Measurements from ENCODE around the gene ZNF579. TPM values are rescaled to one million over a fixed set of nuclear protein-coding genes. Genes with fewer than 3 reads are reported as not detected.

ZNF579 gene
- total and polyA plus RNA-seq, 2 donors (not counting 3 experiments of a cell fraction or from before 2014, with no cell fraction given) = 11.6 to 15.7 TPM

GRCh38 chr19:55554741-55555152, 25.9 kb downstream of the ZNF579 start:
- no peaks in the 10 kb centered on the region for H3K79me2 ChIP-seq (ENCODE audit: control insufficient read depth, insufficient read depth, low read length)
- DNase-seq (ENCODE audit: low read depth, low spot score) (no peak), FAIRE-seq (no peak)
- no peak overlapping the region for H2AFZ ChIP-seq (ENCODE audit: low read depth, low read length)
- H4K20me1 ChIP-seq (replicated peaks; ENCODE audit: control insufficient read depth, extremely low read depth, insufficient read depth, low read length) = no peaks in the 10 kb centered on the region
- BruUV-seq (replicated peaks) = no TSS peak
- no peaks in the 10 kb centered on the region for H3K36me3 ChIP-seq (ENCODE audit: control insufficient read depth in 2 of 2, extremely low read depth in 1 of 2, insufficient read depth in 2 of 2, low read length in 2 of 2)
- peaks cover 7% of the 10 kb centered on the region for H3K4me1 ChIP-seq (ENCODE audit: control insufficient read depth, extremely low read depth, insufficient read depth, low read length)
- no peak overlapping the region for H3K4me3 ChIP-seq (replicated peaks in 1 of 3; ENCODE audit: insufficient read depth in 1 of 3, low read depth in 1 of 3, low read length in 3 of 3)
- dilution Hi-C loops (cut with MboI; ENCODE audit: extremely low pct_ligation_motif_present, low sequenced_read_pairs) = no loop called here
- no peak overlapping the region for H3K9ac ChIP-seq (replicated peaks; ENCODE audit: extremely low read depth, insufficient read depth, low read length)
- ChIA-PET CTCF (interaction anchor here (0.6 kb wide), 1 partner anchor 279 kb away, joined by 4 read pairs; no protein-coding TSS in a partner anchor), POLR2A (no interaction called here)
- no peak overlapping the region for H3K4me2 ChIP-seq (ENCODE audit: insufficient read depth, low read length)
- intact Hi-C loops (cut with micrococcal nuclease) = no loop called here
- peaks cover 0 to 3% of the 10 kb centered on the region in 2 experiments for H3K27me3 ChIP-seq (ENCODE audit: control insufficient read depth in 2 of 2, insufficient read depth in 2 of 2, low read length in 2 of 2)
- no peaks in the 10 kb centered on the region for H3K9me1 ChIP-seq (replicated peaks; ENCODE audit: control insufficient read depth, extremely low read depth, insufficient read depth, low read length)
- no peak overlapping the region for H3K27ac ChIP-seq (ENCODE audit: insufficient read depth, low read depth, low read length)
- TF ChIP-seq MYC (IDR thresholded peaks at IDR 0.05; ENCODE audit: low read depth, low read length) = no peak
- TF ChIP-seq JUN (IDR thresholded peaks at IDR 0.05; ENCODE audit: borderline replicate concordance, insufficient read depth, insufficient read length, low read depth) = no peak
- TF ChIP-seq EZH2 (IDR thresholded peaks at IDR 0.05; ENCODE audit: borderline replicate concordance, low read depth, low read length, severe bottlenecking) = no peak
- no peak for TF ChIP-seq FOS (IDR thresholded peaks at IDR 0.05; ENCODE audit: borderline replicate concordance, insufficient read depth, low read length)
- H3K9me3 ChIP-seq (replicated peaks; ENCODE audit: control insufficient read depth, insufficient read depth, low read length) = no peaks in the 10 kb centered on the region

DNA sequence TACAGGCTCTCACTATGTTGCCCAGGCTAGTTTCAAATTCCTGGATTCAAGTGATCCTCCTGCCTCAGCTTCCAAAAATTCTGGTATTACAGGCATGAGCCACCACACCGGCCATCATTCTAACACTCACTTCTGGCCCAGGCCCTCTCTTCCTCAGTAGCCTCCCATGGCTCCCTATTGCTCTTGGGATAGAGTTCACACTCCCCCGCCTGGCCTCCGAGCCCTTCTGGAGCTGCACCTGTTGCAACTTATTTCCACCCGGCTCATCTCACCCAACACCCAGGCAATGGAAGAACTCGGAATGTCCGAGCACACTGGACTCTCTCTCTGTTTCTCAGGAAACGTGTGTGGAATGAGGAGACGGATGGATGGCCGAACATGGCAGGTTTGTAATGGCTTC, 26.3 kb downstream of the ZNF579 start:
- peaks cover 0 to 3% of the 10 kb centered on the region in 2 experiments for H3K27me3 ChIP-seq (ENCODE audit: control insufficient read depth in 2 of 2, insufficient read depth in 2 of 2, low read length in 2 of 2)
- H3K36me3 ChIP-seq (ENCODE audit: control insufficient read depth in 2 of 2, extremely low read depth in 1 of 2, insufficient read depth in 2 of 2, low read length in 2 of 2) = no peaks in the 10 kb centered on the region
- no peak overlapping the region for H3K4me2 ChIP-seq (ENCODE audit: insufficient read depth, low read length)
- TF ChIP-seq GATA2 (IDR thresholded peaks at IDR 0.05; ENCODE audit: insufficient read depth, insufficient read length, low read depth, low read length) = no peak
- TF ChIP-seq CTCF (IDR thresholded peaks at IDR 0.05; ENCODE audit: extremely low read depth in 1 of 2, insufficient read depth in 1 of 2, low read depth in 1 of 2, low read length in 2 of 2) = no peak
- no peak for TF ChIP-seq EZH2 (IDR thresholded peaks at IDR 0.05; ENCODE audit: borderline replicate concordance, low read depth, low read length, severe bottlenecking)
- no peak for TF ChIP-seq JUN (IDR thresholded peaks at IDR 0.05; ENCODE audit: borderline replicate concordance, insufficient read depth, insufficient read length, low read depth)
- no peak for TF ChIP-seq POLR2AphosphoS5 (IDR thresholded peaks at IDR 0.05; ENCODE audit: insufficient read depth, low read depth, low read length)
- TF ChIP-seq FOS (IDR thresholded peaks at IDR 0.05; ENCODE audit: borderline replicate concordance, insufficient read depth, low read length) = no peak
- H3K27ac ChIP-seq (ENCODE audit: insufficient read depth, low read depth, low read length) = no peak overlapping the region
- no peak overlapping the region for H2AFZ ChIP-seq (ENCODE audit: low read depth, low read length)
- H3K4me1 ChIP-seq (ENCODE audit: control insufficient read depth, extremely low read depth, insufficient read depth, low read length) = peaks cover 10% of the 10 kb centered on the region
- ChIA-PET POLR2A (no interaction called here), CTCF (no interaction called here)
- H3K4me3 ChIP-seq (replicated peaks in 1 of 3; ENCODE audit: insufficient read depth in 1 of 3, low read depth in 1 of 3, low read length in 3 of 3) = no peak overlapping the region
- no peak for DNase-seq (ENCODE audit: low read depth, low spot score)
- no peak for FAIRE-seq
- intact Hi-C loops (cut with micrococcal nuclease) (no loop called here), dilution Hi-C loops (cut with MboI; ENCODE audit: extremely low pct_ligation_motif_present, low sequenced_read_pairs) (no loop called here)
- no peak overlapping the region for H3K9ac ChIP-seq (replicated peaks; ENCODE audit: extremely low read depth, insufficient read depth, low read length)
- H3K9me3 ChIP-seq (replicated peaks; ENCODE audit: control insufficient read depth, insufficient read depth, low read length) = no peaks in the 10 kb centered on the region
- H4K20me1 ChIP-seq (replicated peaks; ENCODE audit: control insufficient read depth, extremely low read depth, insufficient read depth, low read length) = no peaks in the 10 kb centered on the region
- BruUV-seq (replicated peaks) = no TSS peak
- H3K9me1 ChIP-seq (replicated peaks; ENCODE audit: control insufficient read depth, extremely low read depth, insufficient read depth, low read length) = no peaks in the 10 kb centered on the region
- H3K79me2 ChIP-seq (ENCODE audit: control insufficient read depth, insufficient read depth, low read length) = no peaks in the 10 kb centered on the region
